Activated naive CD4-positive, alpha-beta T cell treated with anti-CD3 and anti-CD28 coated beads, Interleukin-2, amount 10 ng/mL, durations not matched to agents 7 days and 5 days (primary cell): ENCODE measurements around the gene RBM43.
"Not testable (repeated sequence)": the region's sequence is repeated elsewhere in the genome, so short reads cannot be mapped to it uniquely, and the experiment has no call there.

Experiments
- CTCF ChIA-PET: fragments of 350-600 bp; sonication (Branson Sonifier 250); formaldehyde crosslinking; loops from one replicate; lab custom pipeline; 2021; ENCODE audit warnings: antibody characterized with exemption; lab: Charles Lee
- DNase-seq: peaks from one replicate; pipeline ENCODE4 v3.0.0-alpha.2; 2020
- H3K27ac Mint-ChIP-seq: one replicate; pipeline ENCODE4 v1.8.0; 2021; ENCODE audit warnings: mild to moderate bottlenecking, moderate library complexity, mixed read lengths
- H3K27me3 Mint-ChIP-seq: one replicate; pipeline ENCODE4 v1.8.0; 2021; ENCODE audit warnings: mild to moderate bottlenecking, mixed read lengths
- H3K36me3 Mint-ChIP-seq: one replicate; pipeline ENCODE4 v1.8.0; 2021; ENCODE audit warnings: mixed read lengths
- H3K4me1 Mint-ChIP-seq: one replicate; pipeline ENCODE4 v1.8.0; 2021; ENCODE audit warnings: mixed read lengths
- H3K4me3 Mint-ChIP-seq: one replicate; pipeline ENCODE4 v1.8.0; 2021; ENCODE audit warnings: mild to moderate bottlenecking, moderate library complexity, mixed read lengths
- H3K9me3 Mint-ChIP-seq: one replicate; pipeline ENCODE4 v1.8.0; 2021; ENCODE audit warnings: mixed read lengths

The RBM43 gene

GRCh38 chr2:151261231-151261976 lies at the start of gene RBM43:
Gene RBM43 (minus strand): TSS chr2:151261863. CDS start chr2:151261727, 136 bp downstream.
- H3K9me3 Mint-ChIP-seq, result no peaks in the 10 kb centered on the region
- no peaks in the 10 kb centered on the region for H3K27me3 Mint-ChIP-seq
- CTCF ChIA-PET, result interaction anchor here (0.8 to 1.1 kb wide), 3 partner anchors 28 to 176 kb away, joined by 3 to 4 read pairs (median 4); partner anchors contain the start of gene NMI
- H3K27ac Mint-ChIP-seq, result peak within 1 kb of the TSS; percentile 99
- DNase-seq, result peak; percentile 94
- H3K4me1 Mint-ChIP-seq, result peaks cover 30% of the 10 kb centered on the region
- H3K36me3 Mint-ChIP-seq, result peaks cover 3% of the 10 kb centered on the region
- H3K4me3 Mint-ChIP-seq, result peak within 1 kb of the TSS; percentile 92

GRCh38 chr2:151310313-151310712 lies 48.6 kb upstream of the RBM43 start:
- CTCF ChIA-PET, H3K36me3 Mint-ChIP-seq, H3K27ac Mint-ChIP-seq, H3K4me1 Mint-ChIP-seq, H3K9me3 Mint-ChIP-seq, H3K4me3 Mint-ChIP-seq, DNase-seq: not testable (repeated sequence)
- peaks cover 13% of the 10 kb centered on the region for H3K27me3 Mint-ChIP-seq

GRCh38 chr2:151306621-151307020 lies 45.0 kb upstream of the RBM43 start:
- H3K27me3 Mint-ChIP-seq, result peaks cover 13% of the 10 kb centered on the region
- no peaks in the 10 kb centered on the region for H3K9me3 Mint-ChIP-seq
- no peaks in the 10 kb centered on the region for H3K36me3 Mint-ChIP-seq
- no peak overlapping the region for H3K4me3 Mint-ChIP-seq
- CTCF ChIA-PET, result no interaction called here
- no peak overlapping the region for H3K27ac Mint-ChIP-seq
- no peaks in the 10 kb centered on the region for H3K4me1 Mint-ChIP-seq
- no peak for DNase-seq

GRCh38 chr2:151305129-151305691 lies 43.5 kb upstream of the RBM43 start:
- Mint-ChIP-seq H3K36me3 (no peaks in the 10 kb centered on the region), H3K27ac (no peak overlapping the region), H3K27me3 (peaks cover 13% of the 10 kb centered on the region), H3K4me1 (no peaks in the 10 kb centered on the region), H3K4me3 (no peak overlapping the region), H3K9me3 (no peaks in the 10 kb centered on the region)
- DNase-seq, result no peak
- CTCF ChIA-PET, result no interaction called here

GRCh38 chr2:151302879-151303278 lies 41.2 kb upstream of the RBM43 start:
- H3K4me1 Mint-ChIP-seq, result peaks cover 8% of the 10 kb centered on the region
- no peaks in the 10 kb centered on the region for H3K9me3 Mint-ChIP-seq
- CTCF ChIA-PET, result no interaction called here
- no peak overlapping the region for H3K27ac Mint-ChIP-seq
- no peaks in the 10 kb centered on the region for H3K36me3 Mint-ChIP-seq
- no peak overlapping the region for H3K4me3 Mint-ChIP-seq
- no peak for DNase-seq
- H3K27me3 Mint-ChIP-seq, result peaks cover 9% of the 10 kb centered on the region

GRCh38 chr2:151302404-151302803 lies 40.7 kb upstream of the RBM43 start:
- H3K36me3 Mint-ChIP-seq, result no peaks in the 10 kb centered on the region

GRCh38 chr2:151299920-151300539 lies 38.4 kb upstream of the RBM43 start:
- CTCF ChIA-PET, result no interaction called here
- no peaks in the 10 kb centered on the region for H3K27me3 Mint-ChIP-seq
- no peak overlapping the region for H3K4me3 Mint-ChIP-seq
- no peak for DNase-seq
- H3K9me3 Mint-ChIP-seq, result peaks cover 7% of the 10 kb centered on the region
- no peak overlapping the region for H3K27ac Mint-ChIP-seq
- H3K4me1 Mint-ChIP-seq, result peaks cover 13% of the 10 kb centered on the region
- no peaks in the 10 kb centered on the region for H3K36me3 Mint-ChIP-seq

More at GRCh38 chr2:151302404-151302803, 40.7 kb upstream of the RBM43 start:
- CTCF ChIA-PET, result no interaction called here
- peaks cover 4% of the 10 kb centered on the region for H3K27me3 Mint-ChIP-seq
- no peak overlapping the region for H3K27ac Mint-ChIP-seq
- no peak overlapping the region for H3K4me3 Mint-ChIP-seq
- no peak for DNase-seq
- H3K9me3 Mint-ChIP-seq, result no peaks in the 10 kb centered on the region
- peaks cover 13% of the 10 kb centered on the region for H3K4me1 Mint-ChIP-seq

- Mint-ChIP-seq H3K4me3 (no peak overlapping the region), H3K36me3 (no peaks in the 10 kb centered on the region), H3K27me3 (no peaks in the 10 kb centered on the region), H3K4me1 (peaks cover 13% of the 10 kb centered on the region), H3K9me3 (peaks cover 7% of the 10 kb centered on the region), H3K27ac (no peak overlapping the region)
- DNase-seq, result no peak
- CTCF ChIA-PET, result interaction anchor here (0.6 to 1.2 kb wide), 3 partner anchors 9 to 181 kb away, joined by 3 to 4 read pairs (median 4); no protein-coding TSS in a partner anchor
Observed at GRCh38 chr2:151297882-151298281, 36.2 kb upstream of the RBM43 start.

GRCh38 chr2:151295926-151296325 lies 34.3 kb upstream of the RBM43 start:
- H3K27ac Mint-ChIP-seq, DNase-seq, H3K4me3 Mint-ChIP-seq, H3K27me3 Mint-ChIP-seq, H3K36me3 Mint-ChIP-seq, CTCF ChIA-PET, H3K9me3 Mint-ChIP-seq: not testable (repeated sequence)
- H3K4me1 Mint-ChIP-seq, result peaks cover 18% of the 10 kb centered on the region

GRCh38 chr2:151292546-151292945 lies 30.9 kb upstream of the RBM43 start:
- CTCF ChIA-PET, result no interaction called here
- no peak for DNase-seq

GRCh38 chr2:151292141-151292540 lies 30.5 kb upstream of the RBM43 start:
- H3K4me1 Mint-ChIP-seq, result peaks cover 31% of the 10 kb centered on the region
- DNase-seq, result no peak
- CTCF ChIA-PET, result no interaction called here
- H3K27ac Mint-ChIP-seq, result no peak overlapping the region
- H3K9me3 Mint-ChIP-seq, result peaks cover 7% of the 10 kb centered on the region
- H3K27me3 Mint-ChIP-seq, result peaks cover 4% of the 10 kb centered on the region
- no peak overlapping the region for H3K4me3 Mint-ChIP-seq
- peaks cover 13% of the 10 kb centered on the region for H3K36me3 Mint-ChIP-seq

More at GRCh38 chr2:151292546-151292945, 30.9 kb upstream of the RBM43 start:
- Mint-ChIP-seq H3K36me3 (peaks cover 9% of the 10 kb centered on the region), H3K4me3 (no peak overlapping the region), H3K4me1 (peaks cover 29% of the 10 kb centered on the region), H3K27me3 (peaks cover 4% of the 10 kb centered on the region), H3K27ac (no peak overlapping the region), H3K9me3 (peaks cover 7% of the 10 kb centered on the region)

- DNase-seq, result no peak
- H3K27me3 Mint-ChIP-seq, result peaks cover 4% of the 10 kb centered on the region
- peaks cover 2% of the 10 kb centered on the region for H3K9me3 Mint-ChIP-seq
- CTCF ChIA-PET, result no interaction called here
- H3K36me3 Mint-ChIP-seq, result peaks cover 20% of the 10 kb centered on the region
- H3K4me3 Mint-ChIP-seq, result peak overlapping the region; percentile 26
- peak overlapping the region; percentile 96 for H3K27ac Mint-ChIP-seq
- peaks cover 39% of the 10 kb centered on the region for H3K4me1 Mint-ChIP-seq
Observed at GRCh38 chr2:151291224-151291623, 29.6 kb upstream of the RBM43 start.

GRCh38 chr2:151289972-151290866 lies 28.6 kb upstream of the RBM43 start:
- Mint-ChIP-seq H3K36me3 (peaks cover 25% of the 10 kb centered on the region), H3K9me3 (no peaks in the 10 kb centered on the region), H3K4me3 (peak overlapping the region; percentile 88), H3K27ac (peak overlapping the region; percentile 96), H3K27me3 (peaks cover 4% of the 10 kb centered on the region), H3K4me1 (peaks cover 47% of the 10 kb centered on the region)
- CTCF ChIA-PET, result interaction anchor here (1.0 kb wide), 1 partner anchor 53 kb away, joined by 3 read pairs; no protein-coding TSS in a partner anchor
- DNase-seq, result peak; percentile 34
